Hepatic stellate cell (primary cell): ENCODE measurements around the gene RPL28.

Experiments
- DNase-seq: peaks from one replicate; pipeline ENCODE4 v3.0.0; 2011; ENCODE audit warnings: low spot score

Gene RPL28

GRCh38 chr19:55451163-55451964 is 65.6 kb downstream of the RPL28 start:
- DNase-seq, result no peak

GRCh38 chr19:55451965-55452748 is 66.4 kb downstream of the RPL28 start:
- DNase-seq, result no peak
